Pancreas (tissue), 10 donors: ENCODE measurements around the gene PRSS37. TPM values are rescaled to one million over a fixed set of nuclear protein-coding genes. Genes with fewer than 3 reads are reported as not detected.

Experiments
- ATAC-seq, 4 donors: fragments of 200-7000 bp; cut with Tn5 transposase; one replicate each; pipeline versions ENCODE4 v1.8.0 to v1.9.1; 2020; ENCODE audit warnings: mild to moderate bottlenecking in 4 of 4, moderate library complexity in 4 of 4
- DNase-seq, 6 donors: peaks; one replicate each; pipeline ENCODE4 v3.0.0-alpha.2; 2020
- FAIRE-seq: peaks from 2 replicates; lab custom pipeline; 2012; peaks lifted over from hg19 to GRCh38; lab: Jason Lieb, UNC
- H3K27ac ChIP-seq, 4 donors: fragments of 200-600 bp; sonication (generic); 1 replicate in 3 of 4; 2 replicates in 1 of 4; pipeline versions ENCODE4 v1.5.0 to v1.8.0; 2020
- H3K27me3 ChIP-seq, 4 donors: fragments of 200-600 bp; one replicate each; pipeline ENCODE4 v1.8.0; 2021
- H3K36me3 ChIP-seq, 3 donors: fragments of 200-600 bp; sonication (generic) in 1 of 3; one replicate each; pipeline versions ENCODE4 v1.5.0 to v1.8.0; 2020 to 2021
- H3K4me1 ChIP-seq, 3 donors: fragments of 200-600 bp; one replicate each; pipeline ENCODE4 v1.8.0; 2021
- H3K4me3 ChIP-seq, 4 donors: fragments of 200-600 bp; sonication (generic) in 2 of 4; one replicate each; pipeline versions ENCODE4 v1.5.0 to v1.8.0; 2020 to 2021
- H3K9me3 ChIP-seq, 4 donors: fragments of 200-600 bp; one replicate each; pipeline ENCODE4 v1.8.0; 2021
- CTCF ChIP-seq, 4 donors: fragments of 200-600 bp; sonication (generic) in 3 of 4; IDR thresholded peaks; one replicate each; pipeline versions ENCODE4 v1.5.0 to v1.8.0; 2021; ENCODE audit warnings: antibody characterized with exemption in 4 of 4
- WGBS, 2 donors: extraction: QIAGEN DNeasy Blood & Tissue Kit; methylation state at CpG; one replicate each; pipeline ENCODE4 v1.1.7; 2013; 5-methylcytosine and 5-hydroxymethylcytosine counted together
- intact Hi-C, 3 donors: fragments of 100-400 bp; cut with DNase I; formaldehyde crosslinking; loops; one replicate each; pipeline versions ENCODE4 v1.11.1 to v1.14.2; 2022
- polyA plus RNA-seq, 2 donors: library from polyadenylated mRNA; stranded (reverse); fragments of 200-250 nt; gene quantifications; one replicate each; pipeline ENCODE4 v1.2.3, GENCODE V29; 2013
- total RNA-seq, 6 donors: library from RNA; stranded (reverse); fragmentation: NEBNext Ultra II Directional in 4 of 6; extraction: Animal tissue kit (Norgen Biotek cat#: 25700) in 4 of 6; gene quantifications; one replicate each; pipeline versions ENCODE4 v1.2.1 to v1.2.4, GENCODE V29; 2021 to 2023
- donor health status: healthy with polysubstance abuse.
- donor health status: DM: no; HTN: no; CAD: no; lungs with moderate emphysema.
- donor health status: DM: no; HTN: no; CAD: no.
- donor health status: control.
- donor health status: control.
- donor health status: Bipolar disorder and iron deficiency.
- donor health status: DM: yes; HTN: yes; CAD: no.
- donor health status: DM: no; HTN: no; CAD: no.
- donor health status: DM: no; HTN: no; CAD: no.
- donor health status: DM: yes; HTN: yes; CAD: no.

The PRSS37 gene
- total and polyA plus RNA-seq, 8 donors, result not detected

GRCh38 chr7:141820067-141820466 lies 21.2 kb downstream of the PRSS37 start:
- ATAC-seq, result no peak
- Histone ChIP-seq H3K27me3 (no peaks in the 10 kb centered on the region), H3K4me1 (no peaks in the 10 kb centered on the region), H3K4me3 (no peak overlapping the region), H3K36me3 (no peaks in the 10 kb centered on the region), H3K27ac (no peak overlapping the region), H3K9me3 (peaks cover 0 to 9% (median 0%) of the 10 kb centered on the region in 4 donors)
- no peak for TF ChIP-seq CTCF (IDR thresholded peaks at IDR 0.05)
- WGBS, 2 donors, result 82 to 89% methylated on average over 1 of the region's 1 CpG
- intact Hi-C loops, result no loop called here
- no peak for FAIRE-seq
- no peak for DNase-seq

GRCh38 chr7:141792526-141792925 lies 48.8 kb downstream of the PRSS37 start:
- Histone ChIP-seq H3K4me1 (no peaks in the 10 kb centered on the region), H3K36me3 (no peaks in the 10 kb centered on the region), H3K27me3 (no peaks in the 10 kb centered on the region), H3K4me3 (no peak overlapping the region), H3K27ac (no peak overlapping the region), H3K9me3 (no peaks in the 10 kb centered on the region)
- DNase-seq (no peak), ATAC-seq (peak in 1 of 4 donors; percentile 22), FAIRE-seq (no peak)
- intact Hi-C loops, result no loop called here
- TF ChIP-seq CTCF (IDR thresholded peaks at IDR 0.05), result no peak
- 72 to 80% methylated on average over 2 of the region's 2 CpGs for WGBS, 2 donors

GRCh38 chr7:141789917-141790316 lies 51.4 kb downstream of the PRSS37 start, which contains the start of gene TAS2R5:
TAS2R5 (plus strand) TSS chr7:141790217; CDS start chr7:141790362, 145 bp downstream.
- Histone ChIP-seq H3K9me3 (no peaks in the 10 kb centered on the region), H3K4me1 (no peaks in the 10 kb centered on the region), H3K4me3 (no peak within 1 kb of the TSS), H3K27me3 (no peaks in the 10 kb centered on the region), H3K27ac (no peak within 1 kb of the TSS), H3K36me3 (no peaks in the 10 kb centered on the region)
- intact Hi-C loops, result no loop called here
- FAIRE-seq (no peak), ATAC-seq (no peak), DNase-seq (no peak)
- TF ChIP-seq CTCF (IDR thresholded peaks at IDR 0.05), result no peak
- WGBS, 2 donors, result 84 to 86% methylated on average over 5 of the region's 5 CpGs

GRCh38 chr7:141788296-141788695 lies 53.0 kb downstream of the PRSS37 start:
- H3K27ac ChIP-seq, result no peak overlapping the region
- H3K4me3 ChIP-seq, result no peak overlapping the region
- no peaks in the 10 kb centered on the region for H3K36me3 ChIP-seq
- no peaks in the 10 kb centered on the region for H3K9me3 ChIP-seq
- no peak for DNase-seq
- intact Hi-C loops, result no loop called here
- no peak for FAIRE-seq
- no peaks in the 10 kb centered on the region for H3K4me1 ChIP-seq
- TF ChIP-seq CTCF (IDR thresholded peaks at IDR 0.05), result no peak
- H3K27me3 ChIP-seq, result no peaks in the 10 kb centered on the region
- no peak for ATAC-seq
- 85 to 91% methylated on average over 2 of the region's 2 CpGs for WGBS, 2 donors

Other genes starting within 250 kb of the PRSS37 start
- 10 to 100 TPM; 15.0 to 24.3 (median 18.4) TPM for gene DENND11, start 139.3 kb downstream of the PRSS37 start, total RNA-seq
- 10 to 100 TPM in 1 of 2 donors, 1 to 10 TPM in 1; 5.1 to 10.9 TPM for gene DENND11, start 139.3 kb downstream of the PRSS37 start, polyA plus RNA-seq
- gene WEE2, start 133.1 kb downstream of the PRSS37 start, total RNA-seq, result under 1 TPM in 2 of 6 donors, not detected in 4; 0.12 to 0.19 TPM
- under 1 TPM in 1 of 2 donors, not detected in 1; 0.02 TPM for gene WEE2, start 133.1 kb downstream of the PRSS37 start, polyA plus RNA-seq
- gene SSBP1, start 103.1 kb downstream of the PRSS37 start, total RNA-seq, result 10 to 100 TPM; 28.5 to 52.3 (median 39.7) TPM
- gene SSBP1, start 103.1 kb downstream of the PRSS37 start, polyA plus RNA-seq, result 10 to 100 TPM; 67.7 to 88.8 TPM
- 1 to 10 TPM in 4 of 6 donors, under 1 TPM in 2; 0.41 to 1.3 (median 1.2) TPM for gene TAS2R3, start 77.4 kb downstream of the PRSS37 start, total RNA-seq
- under 1 TPM; 0.16 to 0.42 TPM for gene TAS2R3, start 77.4 kb downstream of the PRSS37 start, polyA plus RNA-seq
- under 1 TPM; 0.32 to 0.94 (median 0.75) TPM for gene TAS2R4, start 64.8 kb downstream of the PRSS37 start, total RNA-seq
- gene TAS2R4, start 64.8 kb downstream of the PRSS37 start, polyA plus RNA-seq, result under 1 TPM; 0.31 to 0.76 TPM
- gene TAS2R5, start 51.3 kb downstream of the PRSS37 start, total RNA-seq, result under 1 TPM; 0.22 to 0.74 (median 0.48) TPM
- under 1 TPM; 0.65 to 0.87 TPM for gene TAS2R5, start 51.3 kb downstream of the PRSS37 start, polyA plus RNA-seq
- gene OR9A4, start 74.9 kb upstream of the PRSS37 start, total RNA-seq, result not detected
- not detected for gene OR9A4, start 74.9 kb upstream of the PRSS37 start, polyA plus RNA-seq
- gene CLEC5A, start 105.5 kb upstream of the PRSS37 start, total RNA-seq, result 1 to 10 TPM in 4 of 6 donors, under 1 TPM in 2; 0.14 to 5.3 (median 1.3) TPM
- under 1 TPM; 0.30 to 0.61 TPM for gene CLEC5A, start 105.5 kb upstream of the PRSS37 start, polyA plus RNA-seq
- gene TAS2R38, start 132.3 kb upstream of the PRSS37 start, total RNA-seq, result not detected
- gene TAS2R38, start 132.3 kb upstream of the PRSS37 start, polyA plus RNA-seq, result not detected
- 1 to 10 TPM in 1 of 6 donors, under 1 TPM in 5; 0.14 to 1.2 (median 0.47) TPM for gene MGAM, start 154.4 kb upstream of the PRSS37 start, total RNA-seq
- under 1 TPM; 0.04 to 0.12 TPM for gene MGAM, start 154.4 kb upstream of the PRSS37 start, polyA plus RNA-seq